Hepatic stellate cell (primary cell): ENCODE measurements around the gene CCNL2.

Experiments used
- DNase-seq: peaks from one replicate; pipeline ENCODE4 v3.0.0; 2011; ENCODE audit warnings: low spot score

Gene CCNL2

GRCh38 chr1:1342061-1342562 is 57.0 kb downstream of the CCNL2 start:
- no peak for DNase-seq

DNA sequence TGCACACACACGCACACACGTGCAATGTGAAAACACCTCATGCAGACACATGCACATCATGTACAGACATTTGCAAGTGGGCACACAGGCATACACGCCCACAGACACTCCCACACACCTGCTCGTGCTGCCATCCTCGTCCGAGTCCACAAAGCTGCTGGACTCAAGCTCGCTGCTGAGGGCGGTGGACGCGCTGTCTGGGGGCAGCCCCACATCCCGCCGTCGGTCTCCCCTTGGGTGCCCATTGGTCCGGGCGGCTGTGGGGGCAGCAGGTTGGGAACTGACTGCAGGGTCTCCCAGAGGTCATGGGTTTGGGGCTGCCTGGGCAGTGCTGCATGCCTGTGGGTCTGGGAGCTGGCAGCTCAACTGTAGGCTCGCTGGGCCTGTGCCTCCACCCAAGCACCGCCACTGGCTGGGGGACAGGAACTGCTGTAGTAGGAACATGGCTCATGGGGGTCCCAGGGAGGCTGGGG is 57.5 kb downstream of the CCNL2 start:
- no peak for DNase-seq

- DNase-seq, result no peak
Measured at GRCh38 chr1:1340791-1341548, 58.2 kb downstream of the CCNL2 start.

DNA sequence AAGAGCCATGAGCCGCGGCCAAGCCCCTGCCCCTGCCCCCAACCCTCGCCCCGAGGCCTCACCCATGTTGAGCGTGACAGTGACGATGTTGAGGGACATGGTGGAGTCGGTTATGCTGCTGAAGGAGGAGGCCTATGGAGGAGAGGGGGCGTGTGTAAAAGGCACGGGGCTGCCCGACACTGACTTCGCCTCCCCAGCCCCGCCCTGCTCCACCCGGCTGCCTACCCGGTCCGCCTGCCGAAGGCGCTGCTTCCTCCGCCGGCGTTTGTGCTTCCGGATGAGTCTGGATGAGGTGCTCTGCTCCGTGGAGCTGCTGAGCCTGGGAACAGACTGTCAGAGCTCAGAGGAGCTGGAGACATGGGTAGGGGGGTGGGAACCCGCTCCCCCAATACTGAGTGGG is 59.0 kb downstream of the CCNL2 start:
- DNase-seq, result no peak

DNA sequence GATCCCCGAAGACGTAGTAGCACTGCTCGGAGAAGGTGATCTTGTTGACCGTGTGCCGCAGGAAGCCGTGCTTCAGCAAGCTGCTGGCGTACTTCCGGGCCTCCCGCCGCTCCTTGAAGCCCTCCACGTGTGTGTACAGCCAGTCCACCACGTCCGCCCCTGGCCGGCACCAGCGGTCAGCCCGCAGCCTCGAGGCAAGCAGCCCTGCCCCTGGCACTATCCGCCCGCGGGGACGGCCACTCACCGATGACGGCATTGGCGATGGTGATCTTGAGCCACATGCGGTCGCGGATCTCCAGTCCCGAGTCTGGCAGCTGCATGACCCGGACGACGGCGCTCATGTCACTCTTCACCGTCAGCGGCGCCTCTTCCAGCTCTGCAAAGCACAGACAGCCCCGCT is 60.9 kb downstream of the CCNL2 start:
- DNase-seq, result no peak

DNA sequence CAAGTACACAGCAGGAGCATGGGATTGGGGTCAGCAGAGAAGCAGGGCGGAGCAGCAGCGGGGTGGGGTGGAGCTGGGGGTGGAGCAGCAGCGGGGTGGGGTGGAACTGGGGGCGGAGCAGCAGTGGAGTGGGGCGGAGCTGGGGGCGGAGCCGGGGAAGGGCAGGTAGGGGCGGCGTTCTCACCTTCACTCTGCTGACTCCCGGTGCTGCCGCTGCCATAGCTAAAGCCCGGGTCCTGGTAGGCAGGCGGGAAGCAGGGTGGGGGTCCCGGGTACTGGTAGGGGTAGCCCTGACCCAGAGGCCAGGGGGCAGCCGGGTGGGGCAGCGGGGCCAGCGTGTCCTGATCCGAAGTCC is 61.4 kb downstream of the CCNL2 start:
- DNase-seq, result no peak

DNA sequence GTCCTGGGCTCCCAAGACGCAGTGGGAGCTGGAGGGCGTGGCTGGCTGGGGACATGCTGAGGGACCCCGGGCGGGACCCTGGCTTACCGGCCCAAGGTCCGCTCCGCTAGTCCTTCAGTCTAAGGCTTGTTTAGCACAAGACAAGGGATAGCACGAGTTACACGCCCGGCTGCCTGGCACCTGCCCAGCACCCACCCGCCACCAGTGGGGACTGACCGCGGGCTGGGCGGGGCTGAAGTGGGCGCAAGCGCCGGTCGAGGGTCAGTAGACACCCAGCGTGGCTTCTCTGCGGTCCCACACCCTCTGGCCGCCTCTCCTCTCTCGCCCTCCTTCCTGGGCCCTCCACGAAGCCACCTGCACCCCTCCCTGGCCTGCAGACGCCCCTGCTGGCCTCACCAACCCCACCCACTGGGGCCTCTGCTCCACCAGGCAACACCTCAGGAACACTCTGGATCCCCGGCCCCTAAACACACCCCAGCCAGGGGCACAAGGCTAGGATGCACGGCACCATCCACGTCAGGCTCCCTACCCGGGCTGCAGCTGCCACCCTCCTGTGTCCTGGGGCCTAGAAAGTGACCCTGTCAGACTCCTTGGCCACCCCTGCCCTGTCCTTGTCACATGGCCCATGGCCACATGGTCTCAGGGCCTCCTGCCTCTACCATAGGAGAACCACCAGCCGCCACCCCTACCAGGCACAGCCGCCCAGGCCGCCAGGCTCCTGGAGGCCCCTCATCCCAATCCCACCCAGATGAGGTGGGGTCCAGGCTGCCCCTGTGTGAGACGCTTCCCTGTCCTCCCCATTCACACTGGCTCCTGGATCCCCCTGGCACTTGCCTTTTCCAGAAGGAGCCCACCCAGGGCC is 62.0 kb downstream of the CCNL2 start:
- DNase-seq, result no peak

- no peak for DNase-seq
Measured at GRCh38 chr1:1336446-1336845, 62.7 kb downstream of the CCNL2 start.

DNA sequence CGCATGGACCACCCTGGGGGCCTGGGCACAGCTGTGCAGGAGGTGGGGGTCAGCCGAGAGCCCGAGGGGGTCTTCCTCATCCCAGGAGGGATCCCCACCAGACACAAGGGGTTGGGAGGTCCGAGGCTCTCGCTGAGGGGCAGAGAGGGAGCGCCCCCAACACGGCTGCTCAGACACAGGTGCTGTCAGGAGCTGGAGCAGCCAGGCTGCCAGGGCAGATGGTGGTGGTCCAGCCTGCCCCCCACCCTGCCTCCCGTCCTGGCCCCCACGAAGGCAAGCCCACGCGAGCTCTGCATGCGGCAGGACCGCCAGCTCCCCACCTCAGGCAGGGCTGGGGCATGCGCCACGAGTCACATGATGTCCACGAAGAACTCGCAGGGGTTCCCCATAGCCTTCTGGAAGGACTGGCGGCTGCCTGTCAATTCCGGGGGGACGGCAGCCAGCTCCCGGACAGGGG is 63.3 kb downstream of the CCNL2 start:
- no peak for DNase-seq
